Smooth muscle cell (in vitro differentiated cells): ENCODE results near the gene RNH1. TPM values are rescaled to one million over a fixed set of nuclear protein-coding genes. Genes with fewer than 3 reads are reported as not detected.

Source experiments
- DNase-seq: peaks from one replicate; lab custom pipeline; 2025; ENCODE audit not compliant: unreplicated experiment; lab: John Stamatoyannopoulos, UW
- H2AFZ ChIP-seq: fragments of 200-600 bp; sonication (generic); 2 replicates; pipeline ENCODE4 v1.6.0; 2016; ENCODE audit warnings: antibody characterized with exemption, low read depth, mild to moderate bottlenecking
- H3F3A ChIP-seq: fragments of 200-600 bp; sonication (generic); 2 replicates; pipeline ENCODE4 v1.6.0; 2017; ENCODE audit warnings: antibody characterized with exemption, low read depth
- H3K27ac ChIP-seq: fragments of 200-600 bp; sonication (generic); 2 replicates; pipeline ENCODE4 v1.5.1; 2016; ENCODE audit warnings: low read depth, mild to moderate bottlenecking
- H3K27me3 ChIP-seq: fragments of 200-600 bp; sonication (generic); 2 replicates; pipeline ENCODE4 v1.6.1; 2016; ENCODE audit warnings: low read depth, mild to moderate bottlenecking
- H3K36me3 ChIP-seq: fragments of 200-600 bp; sonication (generic); 2 replicates; pipeline ENCODE4 v1.5.1; 2016; ENCODE audit warnings: low read depth
- H3K4me1 ChIP-seq: fragments of 200-600 bp; sonication (generic); 2 replicates; pipeline ENCODE4 v1.5.1; 2016; ENCODE audit warnings: low read depth
- H3K4me2 ChIP-seq: fragments of 200-600 bp; sonication (generic); 2 replicates; pipeline ENCODE4 v1.6.0; 2016; ENCODE audit warnings: mild to moderate bottlenecking
- H3K4me3 ChIP-seq: fragments of 200-600 bp; sonication (generic); 2 replicates; pipeline ENCODE4 v1.5.1; 2016; ENCODE audit warnings: mild to moderate bottlenecking
- H3K79me2 ChIP-seq: fragments of 200-600 bp; sonication (generic); 2 replicates; pipeline ENCODE4 v1.6.0; 2016; ENCODE audit warnings: low read depth, mild to moderate bottlenecking
- H3K9ac ChIP-seq: fragments of 200-600 bp; sonication (generic); 2 replicates; pipeline ENCODE4 v1.6.0; 2016; ENCODE audit warnings: low read depth
- H3K9me3 ChIP-seq: fragments of 200-600 bp; sonication (generic); replicated peaks from 2 replicates; pipeline ENCODE4 v1.5.1; 2016; ENCODE audit warnings: low read depth
- H4K20me1 ChIP-seq: fragments of 200-600 bp; sonication (generic); 2 replicates; pipeline ENCODE4 v1.6.0; 2016; ENCODE audit warnings: low read depth
- CTCF ChIP-seq: fragments of 200-600 bp; sonication (generic); IDR thresholded peaks from 2 replicates; pipeline ENCODE4 v1.5.1; 2017; ENCODE audit warnings: borderline replicate concordance, mild to moderate bottlenecking, antibody characterized with exemption; ENCODE audit not compliant: insufficient read depth, poor library complexity, severe bottlenecking
- WGBS: methylation state at CpG from one replicate; pipeline ENCODE4 v1.1.7; 2016; ENCODE audit warnings: low lambda C conversion rate; 5-methylcytosine and 5-hydroxymethylcytosine counted together
- polyA plus RNA-seq: library from polyadenylated mRNA; unstranded; fragments of >200 nt; fragmentation: Nextera tagmentation; extraction: Ambion mirVana; gene quantifications from 2 replicates; pipeline ENCODE4 v1.2.1, GENCODE V29; 2016
- total RNA-seq: library from RNA; depleted of rRNA; stranded (reverse); fragments of >200 nt; gene quantifications from 2 replicates; pipeline ENCODE4 v1.2.3, GENCODE V29; 2014

The RNH1 gene
- total and polyA plus RNA-seq, 2 experiments from 2014 or later, result 91.3 to 243 TPM

DNA sequence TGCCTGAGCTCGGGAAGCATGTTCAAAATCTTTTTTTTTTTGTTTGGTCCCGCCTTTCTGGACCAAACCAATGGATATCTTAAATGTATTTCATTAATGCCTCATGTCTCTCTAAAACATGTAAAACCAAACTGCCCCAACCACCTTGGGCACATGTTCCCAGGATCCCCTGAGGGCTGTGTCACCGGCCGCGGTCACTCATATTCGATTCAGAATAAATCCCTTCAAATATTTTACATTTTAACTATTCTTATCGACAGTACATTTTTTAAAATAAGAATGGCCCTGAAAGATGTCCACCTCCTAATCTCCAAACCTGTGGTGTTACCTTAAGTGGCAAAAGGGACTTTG, 2.1 kb downstream of the RNH1 start:
- H3K36me3 ChIP-seq, result no peaks in the 10 kb centered on the region
- H3F3A ChIP-seq, result no peaks in the 10 kb centered on the region
- peaks cover 9% of the 10 kb centered on the region for H3K4me1 ChIP-seq
- WGBS, result 96% methylated on average over 7 of the region's 7 CpGs
- no peaks in the 10 kb centered on the region for H3K27me3 ChIP-seq
- H3K9me3 ChIP-seq, result no peaks in the 10 kb centered on the region
- peak overlapping the region; percentile 2 for H3K4me3 ChIP-seq
- no peak for DNase-seq
- H3K27ac ChIP-seq, result peak overlapping the region; percentile 99
- H4K20me1 ChIP-seq, result peaks cover 25% of the 10 kb centered on the region
- H3K4me2 ChIP-seq, result peak overlapping the region; percentile 87
- peak overlapping the region; percentile 99 for H3K9ac ChIP-seq
- no peak for TF ChIP-seq CTCF
- H3K79me2 ChIP-seq, result peaks cover 48% of the 10 kb centered on the region
- no peak overlapping the region for H2AFZ ChIP-seq

GRCh38 chr11:504053-504993, 2.7 kb downstream of the RNH1 start:
- Histone ChIP-seq H3K27ac (peak overlapping the region; percentile 99), H3K4me3 (peak overlapping the region; percentile 2), H3K4me1 (peaks cover 9% of the 10 kb centered on the region), H3F3A (no peaks in the 10 kb centered on the region), H2AFZ (no peak overlapping the region), H3K4me2 (peak overlapping the region; percentile 87), H3K27me3 (no peaks in the 10 kb centered on the region), H3K79me2 (peaks cover 48% of the 10 kb centered on the region), H4K20me1 (peaks cover 25% of the 10 kb centered on the region), H3K9ac (no peak overlapping the region), H3K9me3 (no peaks in the 10 kb centered on the region), H3K36me3 (no peaks in the 10 kb centered on the region)
- DNase-seq, result no peak
- 95% methylated on average over 34 of the region's 72 CpGs for WGBS
- no peak for TF ChIP-seq CTCF

DNA sequence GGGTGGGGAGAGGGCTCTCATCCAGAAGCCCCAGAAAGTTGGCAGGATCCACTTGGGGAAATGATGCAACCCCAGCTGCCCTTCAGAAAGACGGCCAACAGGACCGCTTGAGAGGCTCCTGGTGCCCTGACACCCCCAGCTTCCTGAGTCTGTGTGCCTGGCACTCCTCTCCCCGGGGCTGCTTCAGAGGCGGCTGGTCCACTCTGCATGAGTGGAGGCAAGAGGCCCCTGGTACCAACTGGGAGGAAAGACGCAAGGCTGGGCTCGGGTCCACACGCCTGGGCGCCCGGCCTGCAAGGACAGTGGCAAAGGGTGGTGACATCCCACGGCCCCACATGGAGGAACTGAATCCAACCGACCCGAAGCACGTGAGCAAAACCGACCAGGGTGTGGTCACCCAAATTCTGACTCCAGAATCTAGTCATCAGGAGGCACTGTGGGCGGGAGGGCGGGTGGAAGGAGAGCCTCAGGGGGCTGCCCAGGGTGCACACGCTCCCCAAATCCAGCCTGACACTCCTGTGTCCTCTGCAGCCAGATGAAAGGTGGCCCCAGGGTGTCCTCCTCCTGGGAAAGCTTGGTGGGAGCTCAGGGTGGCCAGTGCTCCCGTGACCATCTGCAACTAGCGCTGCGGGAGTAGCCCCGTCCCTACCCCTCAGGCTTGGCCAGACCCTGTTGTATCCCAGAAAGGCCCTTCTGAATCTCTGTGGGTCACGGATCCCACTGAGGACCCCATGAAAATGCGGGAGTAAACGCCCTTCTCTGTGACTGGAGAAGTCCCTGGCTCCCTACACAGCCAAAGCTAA, 3.7 kb downstream of the RNH1 start:
- H3K79me2 ChIP-seq, result peaks cover 48% of the 10 kb centered on the region
- TF ChIP-seq CTCF, result no peak
- peaks cover 9% of the 10 kb centered on the region for H3K4me1 ChIP-seq
- H3K36me3 ChIP-seq, result no peaks in the 10 kb centered on the region
- H3K9ac ChIP-seq, result no peak overlapping the region
- H3K9me3 ChIP-seq, result no peaks in the 10 kb centered on the region
- 93% methylated on average over 24 of the region's 24 CpGs for WGBS
- no peaks in the 10 kb centered on the region for H3K27me3 ChIP-seq
- no peak overlapping the region for H3K4me3 ChIP-seq
- H3K27ac ChIP-seq, result no peak overlapping the region
- H3F3A ChIP-seq, result no peaks in the 10 kb centered on the region
- H4K20me1 ChIP-seq, result peaks cover 25% of the 10 kb centered on the region
- no peak for DNase-seq
- no peak overlapping the region for H2AFZ ChIP-seq
- H3K4me2 ChIP-seq, result no peak overlapping the region
